Measurements from ENCODE around the gene ZNF614. TPM values are rescaled to one million over a fixed set of nuclear protein-coding genes. Genes with fewer than 3 reads are reported as not detected.
"Not testable (repeated sequence)": the region's sequence is repeated elsewhere in the genome, so short reads cannot be mapped to it uniquely, and the experiment has no call there.

The ZNF614 gene
- total RNA-seq, 1 donor, result 9.4 TPM

GRCh38 chr19:51994048-51994644, 34.0 kb downstream of the ZNF614 start:
- H3K4me3 ChIP-seq (ENCODE audit: insufficient read depth, low read length), result peak overlapping the region; percentile 14
- no peak for DNase-seq (ENCODE audit: insufficient read length, low spot score, missing footprints)
- no peaks in the 10 kb centered on the region for H3K27me3 ChIP-seq (ENCODE audit: insufficient read depth, low read length)
- H3K4me1 ChIP-seq (ENCODE audit: insufficient read depth, low read length), result no peaks in the 10 kb centered on the region
- peaks cover 52% of the 10 kb centered on the region for H3K9me3 ChIP-seq (ENCODE audit: low read depth, low read length)
- no peak overlapping the region for H2AFZ ChIP-seq (ENCODE audit: low read length)
- peaks cover 47% of the 10 kb centered on the region for H3K36me3 ChIP-seq (ENCODE audit: insufficient read depth, low read length)
- no peaks in the 10 kb centered on the region for H4K20me1 ChIP-seq (ENCODE audit: insufficient read depth, low read length)
- no peaks in the 10 kb centered on the region for H3K79me2 ChIP-seq (ENCODE audit: insufficient read depth, low read length)
- no peak overlapping the region for H3K4me2 ChIP-seq (ENCODE audit: insufficient read depth, low read length)
- TF ChIP-seq CTCF (IDR thresholded peaks at IDR 0.05; ENCODE audit: extremely low read depth, low read depth, low read length), result no peak
- no peak overlapping the region for H3K27ac ChIP-seq (ENCODE audit: low read depth, low read length)

- H2AFZ ChIP-seq (ENCODE audit: low read length), result no peak overlapping the region
- no peak overlapping the region for H3K4me2 ChIP-seq (ENCODE audit: insufficient read depth, low read length)
- H3K4me3 ChIP-seq (ENCODE audit: insufficient read depth, low read length), result no peak overlapping the region
- DNase-seq (ENCODE audit: insufficient read length, low spot score, missing footprints), result no peak
- peaks cover 47% of the 10 kb centered on the region for H3K9me3 ChIP-seq (ENCODE audit: low read depth, low read length)
- H3K79me2 ChIP-seq (ENCODE audit: insufficient read depth, low read length), result no peaks in the 10 kb centered on the region
- no peaks in the 10 kb centered on the region for H4K20me1 ChIP-seq (ENCODE audit: insufficient read depth, low read length)
- H3K36me3 ChIP-seq (ENCODE audit: insufficient read depth, low read length), result peaks cover 40% of the 10 kb centered on the region
- H3K27ac ChIP-seq (ENCODE audit: low read depth, low read length), result no peak overlapping the region
- no peaks in the 10 kb centered on the region for H3K27me3 ChIP-seq (ENCODE audit: insufficient read depth, low read length)
- no peaks in the 10 kb centered on the region for H3K4me1 ChIP-seq (ENCODE audit: insufficient read depth, low read length)
- TF ChIP-seq CTCF (IDR thresholded peaks at IDR 0.05; ENCODE audit: extremely low read depth, low read depth, low read length), result no peak
Measured at GRCh38 chr19:51993422-51993821, 34.8 kb downstream of the ZNF614 start.

- Histone ChIP-seq H3K36me3 (ENCODE audit: insufficient read depth, low read length) (no peaks in the 10 kb centered on the region), H3K4me1 (ENCODE audit: insufficient read depth, low read length) (peaks cover 4% of the 10 kb centered on the region), H3K27ac (ENCODE audit: low read depth, low read length) (peak within 1 kb of the TSS; percentile 84), H4K20me1 (ENCODE audit: insufficient read depth, low read length) (no peaks in the 10 kb centered on the region), H3K9me3 (ENCODE audit: low read depth, low read length) (peaks cover 4% of the 10 kb centered on the region), H3K4me2 (ENCODE audit: insufficient read depth, low read length) (peak within 1 kb of the TSS; percentile 81), H3K27me3 (ENCODE audit: insufficient read depth, low read length) (no peaks in the 10 kb centered on the region), H3K79me2 (ENCODE audit: insufficient read depth, low read length) (peaks cover 47% of the 10 kb centered on the region), H2AFZ (ENCODE audit: low read length) (peak within 1 kb of the TSS; percentile 95), H3K4me3 (ENCODE audit: insufficient read depth, low read length) (peak within 1 kb of the TSS; percentile 90)
- no peak for TF ChIP-seq CTCF (IDR thresholded peaks at IDR 0.05; ENCODE audit: extremely low read depth, low read depth, low read length)
- peak; percentile 82 for DNase-seq (ENCODE audit: insufficient read length, low spot score, missing footprints)
Measured at GRCh38 chr19:51986309-51987291, 41.6 kb downstream of the ZNF614 start, which contains the start of gene ZNF350. ZNF350 (minus strand) TSS chr19:51986840; CDS start chr19:51974360, 12,480 bp downstream.

GRCh38 chr19:51983361-51983760, 44.8 kb downstream of the ZNF614 start:
- Histone ChIP-seq H3K79me2 (ENCODE audit: insufficient read depth, low read length) (peaks cover 78% of the 10 kb centered on the region), H3K36me3 (ENCODE audit: insufficient read depth, low read length) (no peaks in the 10 kb centered on the region), H3K27me3 (ENCODE audit: insufficient read depth, low read length) (no peaks in the 10 kb centered on the region), H3K4me2 (ENCODE audit: insufficient read depth, low read length) (no peak overlapping the region), H4K20me1 (ENCODE audit: insufficient read depth, low read length) (no peaks in the 10 kb centered on the region), H2AFZ (ENCODE audit: low read length) (no peak overlapping the region), H3K27ac (ENCODE audit: low read depth, low read length) (no peak overlapping the region), H3K9me3 (ENCODE audit: low read depth, low read length) (peaks cover 2% of the 10 kb centered on the region), H3K4me1 (ENCODE audit: insufficient read depth, low read length) (peaks cover 4% of the 10 kb centered on the region), H3K4me3 (ENCODE audit: insufficient read depth, low read length) (no peak overlapping the region)
- DNase-seq (ENCODE audit: insufficient read length, low spot score, missing footprints), result no peak
- TF ChIP-seq CTCF (IDR thresholded peaks at IDR 0.05; ENCODE audit: extremely low read depth, low read depth, low read length), result no peak

GRCh38 chr19:51980926-51981325, 47.3 kb downstream of the ZNF614 start:
- not testable (repeated sequence) for H2AFZ ChIP-seq (ENCODE audit: low read length); H3K27me3 ChIP-seq (ENCODE audit: insufficient read depth, low read length); H3K27ac ChIP-seq (ENCODE audit: low read depth, low read length); H3K9me3 ChIP-seq (ENCODE audit: low read depth, low read length); H4K20me1 ChIP-seq (ENCODE audit: insufficient read depth, low read length); H3K36me3 ChIP-seq (ENCODE audit: insufficient read depth, low read length); DNase-seq (ENCODE audit: insufficient read length, low spot score, missing footprints); H3K4me2 ChIP-seq (ENCODE audit: insufficient read depth, low read length); H3K4me3 ChIP-seq (ENCODE audit: insufficient read depth, low read length); H3K4me1 ChIP-seq (ENCODE audit: insufficient read depth, low read length)
- H3K79me2 ChIP-seq (ENCODE audit: insufficient read depth, low read length), result peaks cover 89% of the 10 kb centered on the region

All from osteoblast (primary cell).